AG09309 (cell line): ENCODE data around the gene DHX9.
"Not testable (repeated sequence)": the region's sequence is repeated elsewhere in the genome, so short reads cannot be mapped to it uniquely, and the experiment has no call there.

ENCODE experiments used
- DNase-seq: peaks from one replicate; pipeline ENCODE4 v3.0.0-alpha.2; 2010; ENCODE audit warnings: low read depth
- H3K4me3 ChIP-seq: 2 replicates; pipeline ENCODE4 v1.5.1; 2011; ENCODE audit warnings: mild to moderate bottlenecking, low read depth, low read length, moderate library complexity; ENCODE audit not compliant: control insufficient read depth
- TF ChIP-seq, protein P1 (sequence below): IDR thresholded peaks from 2 replicates; pipeline ENCODE4 v1.5.1; 2011; ENCODE audit warnings: mild to moderate bottlenecking, low read depth, low read length, inconsistent platforms; ENCODE audit not compliant: insufficient read depth, control insufficient read depth; ENCODE audit errors: missing control alignments

Gene DHX9

DNA sequence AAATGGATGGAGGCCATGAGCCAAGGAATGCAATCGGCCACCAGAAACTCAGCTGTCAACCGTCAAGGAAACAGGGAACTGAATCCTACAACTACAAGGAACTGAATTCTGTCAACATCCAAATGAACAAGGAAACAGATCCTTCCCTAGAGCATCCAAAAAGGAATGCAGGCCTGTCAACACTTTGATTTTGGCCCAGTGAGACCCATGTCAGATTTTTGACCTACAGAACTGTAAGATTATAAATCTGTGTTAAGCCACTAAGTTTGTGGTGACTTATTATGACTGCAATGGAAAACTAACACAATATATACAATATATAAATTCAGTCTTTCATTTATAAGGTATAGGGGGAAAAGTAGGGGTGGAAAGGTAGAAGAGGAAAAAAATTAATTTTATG, 58.5 kb downstream of the DHX9 start:
- no peak for DNase-seq
- TF ChIP-seq, protein P1, sequence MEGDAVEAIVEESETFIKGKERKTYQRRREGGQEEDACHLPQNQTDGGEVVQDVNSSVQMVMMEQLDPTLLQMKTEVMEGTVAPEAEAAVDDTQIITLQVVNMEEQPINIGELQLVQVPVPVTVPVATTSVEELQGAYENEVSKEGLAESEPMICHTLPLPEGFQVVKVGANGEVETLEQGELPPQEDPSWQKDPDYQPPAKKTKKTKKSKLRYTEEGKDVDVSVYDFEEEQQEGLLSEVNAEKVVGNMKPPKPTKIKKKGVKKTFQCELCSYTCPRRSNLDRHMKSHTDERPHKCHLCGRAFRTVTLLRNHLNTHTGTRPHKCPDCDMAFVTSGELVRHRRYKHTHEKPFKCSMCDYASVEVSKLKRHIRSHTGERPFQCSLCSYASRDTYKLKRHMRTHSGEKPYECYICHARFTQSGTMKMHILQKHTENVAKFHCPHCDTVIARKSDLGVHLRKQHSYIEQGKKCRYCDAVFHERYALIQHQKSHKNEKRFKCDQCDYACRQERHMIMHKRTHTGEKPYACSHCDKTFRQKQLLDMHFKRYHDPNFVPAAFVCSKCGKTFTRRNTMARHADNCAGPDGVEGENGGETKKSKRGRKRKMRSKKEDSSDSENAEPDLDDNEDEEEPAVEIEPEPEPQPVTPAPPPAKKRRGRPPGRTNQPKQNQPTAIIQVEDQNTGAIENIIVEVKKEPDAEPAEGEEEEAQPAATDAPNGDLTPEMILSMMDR: no peak

DNA sequence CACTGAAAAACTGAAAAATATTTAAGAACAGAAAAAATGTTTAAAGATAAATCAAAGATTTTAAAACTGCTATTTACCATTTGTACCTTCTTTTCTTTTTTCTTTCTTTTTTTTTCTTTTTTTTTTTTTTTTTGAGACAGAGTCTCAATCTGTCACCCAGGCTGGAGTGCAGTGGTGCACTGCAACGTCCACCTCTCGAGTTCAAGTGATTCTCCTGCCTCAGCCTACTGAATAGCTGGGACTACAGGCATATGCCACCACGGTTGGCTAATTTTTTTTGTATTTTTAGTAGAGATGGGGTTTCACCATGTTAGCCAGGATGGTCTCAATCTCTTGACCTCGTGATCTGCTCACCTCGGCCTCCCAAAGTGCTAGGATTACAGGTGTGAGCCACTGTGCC, 62.8 kb downstream of the DHX9 start:
- H3K4me3 ChIP-seq, DNase-seq: not testable (repeated sequence)

More for the DNA sequence above, 58.5 kb downstream of the DHX9 start:
- no peak overlapping the region for H3K4me3 ChIP-seq

DNA sequence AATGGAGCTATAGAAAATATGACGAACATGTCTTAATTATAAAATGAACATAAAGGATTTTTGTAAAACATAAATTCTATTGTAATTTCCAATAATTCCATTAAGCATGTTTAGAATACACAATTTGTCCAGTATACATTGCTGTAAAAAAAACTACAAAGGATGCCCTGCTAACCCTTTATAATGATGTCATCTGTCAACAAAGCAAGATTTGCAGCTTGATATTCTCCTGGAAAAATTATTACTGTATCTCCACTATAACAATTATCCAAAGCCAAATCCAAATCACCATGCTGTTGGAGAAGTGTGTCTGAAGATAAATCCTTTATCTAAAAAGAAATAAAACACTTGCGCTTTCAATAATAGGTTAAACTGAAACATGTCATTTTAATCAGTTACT, 66.2 kb downstream of the DHX9 start:
- no peak for DNase-seq
- TF ChIP-seq, protein P1: no peak
- no peak overlapping the region for H3K4me3 ChIP-seq

DNA sequence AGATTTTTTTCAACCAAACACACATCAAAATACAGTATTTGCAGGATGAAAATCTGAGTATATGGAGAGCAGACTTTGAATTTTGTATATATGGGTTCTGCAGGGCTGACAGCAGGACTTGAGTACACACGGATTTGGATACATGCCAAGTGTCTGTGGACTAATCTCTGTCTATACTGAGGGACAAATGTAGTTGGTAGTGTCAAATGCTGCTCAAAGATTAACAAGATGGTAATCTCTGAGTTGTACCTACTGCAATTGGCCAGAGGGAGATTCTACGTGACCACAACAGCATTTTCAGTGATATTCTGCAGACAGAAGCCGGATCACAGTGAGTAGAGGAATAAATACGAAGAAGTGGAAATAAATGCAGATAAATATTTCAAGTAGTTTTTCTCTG, 70.4 kb downstream of the DHX9 start:
- TF ChIP-seq, protein P1: no peak
- no peak overlapping the region for H3K4me3 ChIP-seq
- no peak for DNase-seq

DNA sequence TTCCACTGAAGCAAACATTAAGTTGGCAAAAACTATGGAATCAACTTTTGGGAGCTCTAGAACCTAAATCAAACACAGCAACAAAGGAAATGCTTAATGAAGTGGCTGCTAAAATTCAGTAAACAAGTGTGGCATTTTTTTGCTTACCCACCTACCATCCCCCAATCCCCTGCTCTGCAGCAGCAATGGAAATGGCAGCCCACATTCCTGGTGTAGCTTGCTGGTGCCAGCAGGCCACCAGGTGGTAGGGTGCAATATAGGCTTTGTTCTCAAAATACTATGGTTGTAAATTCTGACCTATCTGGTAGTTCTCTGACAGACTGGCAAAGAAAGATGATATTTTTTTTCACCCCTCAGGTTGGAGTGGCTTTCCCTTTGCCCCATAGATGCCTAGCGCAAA, 71.0 kb downstream of the DHX9 start:
- H3K4me3 ChIP-seq: no peak overlapping the region
- DNase-seq: no peak
- TF ChIP-seq, protein P1: no peak

DNA sequence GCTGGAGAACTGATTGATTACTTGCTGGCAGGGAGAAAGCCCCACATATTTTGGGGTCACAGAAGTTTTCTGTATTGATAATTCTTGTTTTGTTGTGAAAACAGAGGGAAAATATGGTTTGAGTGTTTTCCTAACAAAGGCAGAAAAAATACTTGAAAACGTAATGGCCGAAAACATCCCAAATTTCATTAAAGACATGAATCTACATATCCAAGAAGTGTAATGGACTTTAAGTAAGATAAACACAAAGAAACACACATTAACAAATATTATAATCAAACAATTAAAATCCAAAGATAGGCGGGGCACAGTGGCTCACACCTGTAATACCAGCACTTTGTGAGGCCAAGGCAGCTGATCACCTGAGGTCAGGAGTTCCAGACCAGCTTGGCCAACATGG, 74.3 kb downstream of the DHX9 start:
- DNase-seq: no peak
- TF ChIP-seq, protein P1: no peak
- no peak overlapping the region for H3K4me3 ChIP-seq

DNA sequence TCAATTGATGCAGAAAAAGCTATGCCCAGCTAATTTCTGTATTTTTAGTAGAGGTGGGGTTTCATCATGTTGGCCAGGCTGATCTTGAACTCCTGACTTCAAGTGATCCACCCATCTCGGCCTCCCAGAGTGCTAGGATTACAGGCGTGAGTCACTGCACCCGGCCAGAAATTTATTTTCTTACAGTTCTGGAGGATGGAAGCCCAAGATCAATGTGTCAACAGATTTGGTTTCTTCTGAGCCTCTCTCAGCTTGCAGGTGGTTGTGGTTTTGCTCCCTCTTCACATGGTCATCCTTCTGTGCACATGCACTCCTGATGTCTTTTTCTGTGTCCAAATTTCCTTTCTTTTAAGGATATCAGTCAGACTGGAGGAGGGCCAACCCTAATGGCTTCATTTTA, 78.2 kb downstream of the DHX9 start:
- H3K4me3 ChIP-seq: no peak overlapping the region
- no peak for DNase-seq
- TF ChIP-seq, protein P1: no peak
